Astrocyte of the cerebellum (primary cell): ENCODE results near the gene MIER2.
"Not testable (repeated sequence)": the region's sequence is repeated elsewhere in the genome, so short reads cannot be mapped to it uniquely, and the experiment has no call there.

ENCODE experiments used
- DNase-seq: peaks from one replicate; pipeline ENCODE4 v3.0.0-alpha.2; 2011; ENCODE audit warnings: low read depth
- H3K4me3 ChIP-seq: 2 replicates; pipeline ENCODE4 v1.5.1; 2011; ENCODE audit warnings: mild to moderate bottlenecking, low read depth, low read length, moderate library complexity
- CTCF ChIP-seq: IDR thresholded peaks from 2 replicates; pipeline ENCODE4 v1.5.1; 2012; ENCODE audit warnings: low read length, low read depth, moderate library complexity, mild to moderate bottlenecking; ENCODE audit errors: missing control alignments
- in situ Hi-C: cut with HindIII; loops from 2 replicates; pipeline ENCODE4 v1.10.0; 2017; ENCODE audit warnings: low sequenced_read_pairs

Gene MIER2

GRCh38 chr19:389935-390289, 45.3 kb upstream of the MIER2 start:
- in situ Hi-C loops: no loop called here
- no peak overlapping the region for H3K4me3 ChIP-seq
- DNase-seq: no peak
- no peak for TF ChIP-seq CTCF

GRCh38 chr19:389255-389934, 44.8 kb upstream of the MIER2 start:
- in situ Hi-C loops: no loop called here
- H3K4me3 ChIP-seq: no peak overlapping the region
- no peak for TF ChIP-seq CTCF
- DNase-seq: no peak

GRCh38 chr19:388691-389090, 44.1 kb upstream of the MIER2 start:
- no peak for TF ChIP-seq CTCF
- no peak overlapping the region for H3K4me3 ChIP-seq
- no peak for DNase-seq
- in situ Hi-C loops: no loop called here

- no peak for TF ChIP-seq CTCF
- in situ Hi-C loops: no loop called here
- no peak for DNase-seq
- H3K4me3 ChIP-seq: no peak overlapping the region
Observed at GRCh38 chr19:387777-388176, 43.2 kb upstream of the MIER2 start.

- H3K4me3 ChIP-seq, in situ Hi-C loops, DNase-seq: not testable (repeated sequence)
Observed at GRCh38 chr19:386632-387301, 42.2 kb upstream of the MIER2 start.

DNA sequence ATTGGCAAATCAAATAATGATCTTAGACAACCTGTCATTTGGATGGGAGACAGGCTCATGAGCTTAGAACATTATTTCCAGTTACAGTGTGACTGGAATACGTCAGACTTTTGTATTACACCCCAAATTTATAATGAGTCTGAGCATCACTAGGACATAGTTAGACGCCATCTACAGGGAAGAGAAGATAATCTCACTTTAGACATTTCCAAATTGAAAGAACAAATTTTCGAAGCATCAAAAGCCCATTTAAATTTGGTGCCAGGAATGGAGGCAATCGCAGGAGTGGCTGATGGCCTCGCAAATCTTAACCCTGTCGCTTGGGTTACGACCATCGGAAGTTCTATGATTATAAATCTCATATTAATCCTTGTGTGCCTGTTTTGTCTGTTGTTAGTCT, 41.6 kb upstream of the MIER2 start:
- in situ Hi-C loops, H3K4me3 ChIP-seq, DNase-seq: not testable (repeated sequence)

GRCh38 chr19:384799-385169, 40.2 kb upstream of the MIER2 start:
- H3K4me3 ChIP-seq: no peak overlapping the region
- DNase-seq: no peak
- in situ Hi-C loops: no loop called here
- no peak for TF ChIP-seq CTCF
